ENCODE measurements around the gene ARHGAP15.

- TF ChIP-seq CTCF (IDR thresholded peaks at IDR 0.05) (no peak), POLR2A (IDR thresholded peaks at IDR 0.05) (no peak)
Observed at GRCh38 chr2:143694335-143694734, 565.1 kb downstream of the ARHGAP15 start.
